Measurements from ENCODE around the gene TRAF2.

The TRAF2 gene

GRCh38 chr9:136915632-136916329, 29.5 kb downstream of the TRAF2 start:
- no peak for DNase-seq

DNA sequence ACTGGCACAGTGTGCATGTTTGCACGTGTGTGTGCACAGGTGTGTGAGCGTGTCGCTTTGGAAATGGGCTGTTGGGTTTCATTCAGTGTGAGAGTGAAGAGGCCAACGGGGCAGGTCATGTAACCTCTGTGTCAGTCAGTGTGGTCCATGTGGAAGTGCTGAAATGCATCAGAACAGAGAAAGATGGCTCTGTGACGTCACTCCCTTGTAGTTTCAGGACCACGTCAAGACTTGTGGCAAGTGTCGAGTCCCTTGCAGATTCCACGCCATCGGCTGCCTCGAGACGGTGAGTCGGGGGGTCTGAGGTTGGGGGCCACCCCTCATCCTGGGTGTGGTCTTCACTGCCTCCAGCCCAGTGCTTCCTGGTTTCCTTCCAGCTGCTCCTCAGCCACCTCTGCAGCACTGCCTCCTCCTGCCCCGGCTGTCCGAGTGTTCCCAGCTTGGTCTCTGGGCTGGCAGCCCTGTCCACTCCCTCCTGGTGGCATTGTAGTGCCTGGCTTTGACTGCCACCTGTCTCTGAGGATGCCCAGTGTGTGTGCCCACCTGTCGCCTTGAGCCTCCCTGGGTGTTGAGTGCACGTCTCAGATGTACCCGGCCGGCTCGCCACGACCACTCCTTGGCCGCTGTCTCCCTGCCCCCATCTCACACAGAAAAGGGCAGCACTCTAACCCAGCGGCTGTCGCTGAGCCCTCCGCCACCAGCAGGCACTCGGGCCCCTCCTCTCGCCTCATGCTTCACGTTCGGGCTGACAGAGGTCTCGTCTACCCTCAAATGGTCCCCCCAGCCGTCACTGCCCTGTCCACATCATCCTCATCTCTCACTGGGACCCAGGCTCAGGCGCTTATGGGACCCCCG, 30.2 kb downstream of the TRAF2 start:
- no peak for DNase-seq

DNA sequence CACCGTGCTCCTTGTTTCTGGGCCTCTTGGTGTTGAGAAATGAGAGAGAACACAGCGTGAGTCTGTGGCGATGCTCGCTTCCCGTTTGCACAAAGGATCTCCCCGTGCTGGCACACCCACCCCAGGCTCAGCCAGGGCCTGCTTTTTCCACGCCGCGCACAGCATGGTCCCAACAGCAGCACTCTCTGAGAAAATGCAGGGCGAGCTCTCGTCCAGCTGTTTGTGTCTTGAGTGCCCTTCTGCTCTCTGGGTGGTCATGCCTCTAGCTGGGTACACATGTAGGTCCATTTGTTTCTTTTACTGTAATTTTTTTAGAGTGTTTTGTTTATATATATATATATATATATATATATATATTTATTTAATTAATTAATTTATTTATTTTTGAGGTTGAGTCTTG, 31.6 kb downstream of the TRAF2 start:
- no peak for DNase-seq

DNA sequence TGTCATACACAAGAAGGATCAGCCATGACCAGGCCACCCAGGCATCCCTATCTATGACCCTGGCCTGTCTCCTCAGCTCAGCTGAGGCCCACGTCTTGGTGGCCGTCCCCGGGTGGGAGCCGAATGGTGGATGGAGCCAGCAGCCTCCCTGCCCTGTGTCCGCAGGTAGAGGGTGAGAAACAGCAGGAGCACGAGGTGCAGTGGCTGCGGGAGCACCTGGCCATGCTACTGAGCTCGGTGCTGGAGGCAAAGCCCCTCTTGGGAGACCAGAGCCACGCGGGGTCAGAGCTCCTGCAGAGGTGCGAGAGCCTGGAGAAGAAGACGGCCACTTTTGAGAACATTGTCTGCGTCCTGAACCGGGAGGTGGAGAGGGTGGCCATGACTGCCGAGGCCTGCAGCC, 33.8 kb downstream of the TRAF2 start:
- no peak for DNase-seq

GRCh38 chr9:136920734-136921231, 34.5 kb downstream of the TRAF2 start:
- DNase-seq = no peak

DNA sequence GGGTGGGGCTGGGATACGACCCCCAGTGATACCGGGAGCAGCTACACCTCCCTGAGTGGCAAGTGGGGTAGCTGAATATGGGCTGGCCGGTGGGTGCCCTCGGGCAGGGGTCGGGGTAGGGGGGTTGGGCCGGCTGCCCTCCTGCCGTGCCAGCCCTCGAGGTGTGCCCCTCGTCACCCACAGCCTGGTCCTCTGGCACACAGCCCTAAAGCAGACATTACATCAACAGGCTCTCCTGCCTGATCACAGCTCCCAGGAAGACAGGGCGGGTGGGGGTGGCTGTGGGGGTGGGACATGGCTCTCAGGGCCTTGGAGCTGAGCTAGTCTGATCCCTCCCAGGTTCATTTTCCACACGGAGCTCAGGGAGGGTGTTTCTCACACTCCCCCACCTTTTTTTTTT, 35.0 kb downstream of the TRAF2 start:
- DNase-seq = no peak

DNA sequence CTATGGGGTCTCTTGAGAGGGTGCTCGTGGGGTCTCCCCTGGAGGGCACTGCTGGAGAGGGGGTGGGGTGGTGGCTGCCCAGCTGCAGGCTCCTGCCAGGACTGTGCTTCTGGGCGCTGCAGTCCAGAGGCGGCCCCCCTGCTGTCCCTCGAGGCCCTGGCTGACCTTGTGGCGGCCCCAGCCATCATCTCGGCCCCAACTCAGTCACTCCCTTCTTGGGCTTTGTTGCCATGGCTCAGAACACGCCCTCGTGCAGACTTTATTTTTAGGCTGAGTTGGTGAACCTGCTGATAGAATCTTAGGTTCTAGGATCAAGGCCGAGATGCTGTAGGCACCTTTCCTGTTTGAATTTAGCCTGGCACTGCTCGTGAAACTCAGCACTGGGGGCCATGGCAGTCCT, 35.4 kb downstream of the TRAF2 start:
- no peak for DNase-seq

GRCh38 chr9:136922540-136922939, 36.2 kb downstream of the TRAF2 start:
- no peak for DNase-seq

DNA sequence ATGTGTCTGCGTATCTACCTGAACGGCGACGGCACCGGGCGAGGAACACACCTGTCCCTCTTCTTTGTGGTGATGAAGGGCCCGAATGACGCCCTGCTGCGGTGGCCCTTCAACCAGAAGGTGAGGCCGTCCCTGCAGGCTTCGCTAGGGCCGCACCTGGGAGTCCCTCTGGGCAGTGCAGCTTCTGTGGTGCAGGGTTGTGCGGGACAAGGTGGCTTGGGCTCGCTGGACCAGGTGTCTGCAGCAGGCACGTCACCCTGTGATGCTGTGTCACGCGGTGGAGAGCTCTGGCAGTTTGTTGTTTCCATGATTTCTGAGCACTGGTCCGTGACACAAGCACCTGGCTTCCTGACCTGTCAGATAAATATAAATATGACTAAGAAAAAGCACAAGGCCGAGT, 37.6 kb downstream of the TRAF2 start:
- DNase-seq = no peak

- DNase-seq = no peak
Measured at GRCh38 chr9:136925414-136926153, 39.3 kb downstream of the TRAF2 start.

- DNase-seq = no peak
Measured at GRCh38 chr9:136926154-136926704, 39.9 kb downstream of the TRAF2 start.

GRCh38 chr9:136926749-136927148, 40.4 kb downstream of the TRAF2 start:
- DNase-seq = no peak

DNA sequence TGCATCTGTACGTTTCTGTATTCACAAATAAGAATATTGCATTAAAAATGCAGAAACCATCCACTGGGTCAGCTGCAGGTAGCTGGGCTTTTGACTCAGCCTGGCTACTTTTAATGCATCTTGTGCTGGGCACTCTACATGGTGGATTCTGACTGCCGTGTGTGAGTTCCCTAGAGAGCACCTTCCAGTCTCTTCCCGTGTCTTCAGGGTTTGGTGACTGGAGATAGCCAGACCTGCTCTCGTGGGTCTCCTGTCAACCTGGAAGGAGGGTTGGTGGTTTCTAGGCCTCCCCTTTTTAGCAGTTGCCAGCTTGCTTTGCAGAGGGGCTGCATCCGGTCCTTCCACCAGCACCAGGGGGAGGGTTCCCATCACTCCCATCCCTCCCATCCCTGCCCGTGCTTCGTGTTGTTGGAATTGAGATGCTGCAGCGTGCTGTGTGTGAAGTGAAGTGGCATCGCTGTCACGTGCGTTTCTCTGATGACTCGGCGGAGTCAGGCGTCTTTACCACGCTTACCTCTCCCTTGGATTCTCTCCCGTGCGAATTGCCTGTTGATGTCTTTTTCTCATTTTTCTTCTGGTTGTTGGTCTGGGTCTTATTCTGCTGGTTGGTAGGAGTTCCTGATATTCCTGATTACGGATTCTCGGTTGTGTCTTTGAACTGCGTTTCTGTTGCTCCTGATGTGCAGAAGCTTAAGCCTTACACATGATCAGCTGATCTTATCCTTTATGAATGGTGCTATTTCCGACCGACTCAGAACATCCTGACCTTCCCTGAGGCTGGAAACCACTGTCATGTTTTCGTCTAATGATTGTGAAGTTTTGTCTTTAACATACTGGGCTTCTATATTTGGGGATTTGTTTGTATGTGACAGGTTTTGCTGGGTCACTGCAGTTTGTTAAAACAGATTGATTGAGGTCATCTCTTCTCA, 41.3 kb downstream of the TRAF2 start:
- DNase-seq = no peak

DNA sequence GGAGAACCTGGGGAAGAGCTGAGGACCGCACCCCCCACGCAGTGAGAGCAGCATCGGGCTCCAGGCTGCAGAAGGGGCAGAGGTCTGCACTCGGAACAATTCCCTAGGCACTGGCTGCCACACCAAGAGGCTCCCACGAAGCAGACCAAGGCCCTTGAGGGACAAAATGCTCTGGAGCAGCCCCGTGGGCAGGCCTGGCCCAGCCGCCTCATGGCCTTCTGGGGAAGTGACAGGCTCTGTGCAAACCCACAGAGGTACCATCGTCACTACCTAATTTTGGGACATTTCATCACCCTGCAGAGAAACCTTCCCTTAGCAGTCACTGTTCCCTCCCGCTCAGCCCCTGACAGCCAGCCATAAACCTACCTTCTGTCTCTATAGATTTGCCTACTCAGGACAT, 42.3 kb downstream of the TRAF2 start:
- DNase-seq = no peak

DNA sequence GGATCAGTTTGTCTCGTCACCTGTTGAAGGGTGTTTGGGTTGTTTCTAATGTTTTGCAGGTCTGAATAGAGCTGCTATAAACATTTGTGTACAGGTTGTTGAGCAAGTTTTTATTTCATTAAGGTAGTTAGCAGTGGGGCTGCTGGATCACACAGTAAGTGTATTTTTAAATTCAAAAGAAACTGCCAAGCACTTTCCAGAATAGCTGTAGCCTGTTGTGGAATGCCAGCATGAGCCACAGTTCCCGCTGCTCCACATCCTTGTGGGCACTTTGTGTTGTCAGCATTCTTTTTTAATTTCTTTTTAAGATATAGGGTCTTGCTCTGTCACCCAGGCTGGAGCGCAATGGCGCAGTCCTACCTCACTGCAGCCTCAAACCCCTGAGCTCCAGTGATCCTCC, 43.7 kb downstream of the TRAF2 start:
- no peak for DNase-seq

GRCh38 chr9:136931611-136932130, 45.4 kb downstream of the TRAF2 start:
- DNase-seq = no peak

- DNase-seq = no peak
Measured at GRCh38 chr9:136934277-136934676, 48.0 kb downstream of the TRAF2 start.

GRCh38 chr9:136935651-136936050, 49.3 kb downstream of the TRAF2 start:
- DNase-seq = no peak

GRCh38 chr9:136936645-136937170, 50.4 kb downstream of the TRAF2 start:
- no peak for DNase-seq

- no peak for DNase-seq
Measured at GRCh38 chr9:136937186-136938001, 51.1 kb downstream of the TRAF2 start.
